Peyer's patch (tissue), 4 donors: ENCODE measurements around the gene FXYD7.

Experiments
- POLR2A ChIP-seq, 2 donors: fragments of 450-650 bp; IDR thresholded peaks; one replicate each; pipeline ENCODE4 v1.5.1; 2017; ENCODE audit warnings: antibody characterized with exemption in 2 of 2, mild to moderate bottlenecking in 2 of 2, moderate library complexity in 2 of 2
- TF ChIP-seq, protein P1 (sequence below), 6 experiments: fragments of 450-650 bp in 4 of 6; fragments of 200-600 bp in 2 of 6; sonication (generic) in 1 of 6; IDR thresholded peaks; one replicate each; pipeline ENCODE4 v1.5.1; 2017 to 2019; ENCODE audit warnings: antibody characterized with exemption in 6 of 6, mild to moderate bottlenecking in 3 of 6, moderate library complexity in 1 of 6

DNA sequence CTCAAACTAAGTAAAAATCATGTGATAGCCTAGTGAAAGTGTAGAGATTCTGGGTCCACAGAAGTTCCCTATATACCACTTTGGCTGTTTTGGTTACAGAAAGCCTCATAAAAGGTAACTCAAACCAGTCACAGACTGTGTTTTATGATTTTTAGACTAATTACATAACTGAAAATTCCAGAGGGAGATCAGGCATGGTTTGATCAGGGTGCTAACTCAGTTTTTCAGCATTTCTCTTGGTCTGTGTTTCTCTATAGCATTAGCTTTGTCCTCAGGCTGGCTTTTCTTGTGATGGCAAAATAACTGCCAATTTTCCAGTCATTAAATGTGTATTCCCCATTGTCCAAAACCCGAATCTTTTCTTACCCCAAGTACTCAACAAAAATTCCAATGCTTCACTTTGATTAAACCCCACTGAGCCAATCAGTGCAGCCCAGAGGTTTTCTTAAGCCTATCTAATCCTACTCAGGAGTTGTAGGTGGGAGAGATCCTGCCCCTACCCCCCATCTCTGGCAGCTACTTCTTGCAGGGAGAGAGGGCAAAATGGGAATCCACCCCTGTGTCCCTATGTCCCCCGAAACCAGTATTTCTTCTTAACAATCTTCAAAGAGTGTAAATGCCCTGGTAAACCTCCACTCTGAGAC lies 36.0 kb upstream of the FXYD7 start:
- TF ChIP-seq POLR2A (IDR thresholded peaks at IDR 0.05), result no peak
- TF ChIP-seq, protein P1, sequence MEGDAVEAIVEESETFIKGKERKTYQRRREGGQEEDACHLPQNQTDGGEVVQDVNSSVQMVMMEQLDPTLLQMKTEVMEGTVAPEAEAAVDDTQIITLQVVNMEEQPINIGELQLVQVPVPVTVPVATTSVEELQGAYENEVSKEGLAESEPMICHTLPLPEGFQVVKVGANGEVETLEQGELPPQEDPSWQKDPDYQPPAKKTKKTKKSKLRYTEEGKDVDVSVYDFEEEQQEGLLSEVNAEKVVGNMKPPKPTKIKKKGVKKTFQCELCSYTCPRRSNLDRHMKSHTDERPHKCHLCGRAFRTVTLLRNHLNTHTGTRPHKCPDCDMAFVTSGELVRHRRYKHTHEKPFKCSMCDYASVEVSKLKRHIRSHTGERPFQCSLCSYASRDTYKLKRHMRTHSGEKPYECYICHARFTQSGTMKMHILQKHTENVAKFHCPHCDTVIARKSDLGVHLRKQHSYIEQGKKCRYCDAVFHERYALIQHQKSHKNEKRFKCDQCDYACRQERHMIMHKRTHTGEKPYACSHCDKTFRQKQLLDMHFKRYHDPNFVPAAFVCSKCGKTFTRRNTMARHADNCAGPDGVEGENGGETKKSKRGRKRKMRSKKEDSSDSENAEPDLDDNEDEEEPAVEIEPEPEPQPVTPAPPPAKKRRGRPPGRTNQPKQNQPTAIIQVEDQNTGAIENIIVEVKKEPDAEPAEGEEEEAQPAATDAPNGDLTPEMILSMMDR (IDR thresholded peaks at IDR 0.05), result no peak
